Activated T-cell treated with anti-CD3 and anti-CD28 coated beads, Interleukin-2, amount 50 U/mL, for 72 hours (primary cell): ENCODE measurements around the gene SNX19. TPM values are rescaled to one million over a fixed set of nuclear protein-coding genes. Genes with fewer than 3 reads are reported as not detected.

Experiments
- ATAC-seq, 2 donors: fragments of 150-1000 bp; cut with Tn5 transposase; replicated peaks in 1 of 2; 2 replicates each; pipeline ENCODE4 v1.10.0; 2021; ENCODE audit warnings: moderate library complexity in 2 of 2, mild to moderate bottlenecking in 1 of 2
- DNase-seq, 2 donors: peaks; one replicate each; pipeline ENCODE4 v3.0.0; 2021 to 2022; ENCODE audit warnings: mixed read lengths in 1 of 2
- H3K27ac Mint-ChIP-seq: one replicate; pipeline ENCODE4 v1.8.0; 2022; ENCODE audit warnings: mild to moderate bottlenecking, moderate library complexity, mixed read lengths
- H3K27me3 Mint-ChIP-seq: one replicate; pipeline ENCODE4 v1.8.0; 2022; ENCODE audit warnings: low read depth, mixed read lengths
- H3K36me3 Mint-ChIP-seq, 2 donors: one replicate each; pipeline ENCODE4 v1.8.0; 2022; ENCODE audit warnings: mixed read lengths in 2 of 2, mild to moderate bottlenecking in 1 of 2; ENCODE audit not compliant: insufficient read depth in 2 of 2
- H3K4me1 Mint-ChIP-seq: one replicate; pipeline ENCODE4 v1.8.0; 2022; ENCODE audit warnings: low read depth, mixed read lengths
- H3K4me3 Mint-ChIP-seq, 2 donors: one replicate each; pipeline ENCODE4 v1.8.0; 2022; ENCODE audit warnings: mild to moderate bottlenecking in 2 of 2, mixed read lengths in 2 of 2, moderate library complexity in 2 of 2
- H3K9me3 Mint-ChIP-seq, 2 donors: one replicate each; pipeline ENCODE4 v1.8.0; 2022; ENCODE audit warnings: mixed read lengths in 2 of 2
- total RNA-seq, 2 donors: library from RNA; stranded (reverse); gene quantifications; one replicate each; pipeline ENCODE4 v1.2.3, GENCODE V29; 2022

SNX19 gene
- total RNA-seq, 2 donors from 2014 or later = 29.5 to 37.1 TPM

DNA sequence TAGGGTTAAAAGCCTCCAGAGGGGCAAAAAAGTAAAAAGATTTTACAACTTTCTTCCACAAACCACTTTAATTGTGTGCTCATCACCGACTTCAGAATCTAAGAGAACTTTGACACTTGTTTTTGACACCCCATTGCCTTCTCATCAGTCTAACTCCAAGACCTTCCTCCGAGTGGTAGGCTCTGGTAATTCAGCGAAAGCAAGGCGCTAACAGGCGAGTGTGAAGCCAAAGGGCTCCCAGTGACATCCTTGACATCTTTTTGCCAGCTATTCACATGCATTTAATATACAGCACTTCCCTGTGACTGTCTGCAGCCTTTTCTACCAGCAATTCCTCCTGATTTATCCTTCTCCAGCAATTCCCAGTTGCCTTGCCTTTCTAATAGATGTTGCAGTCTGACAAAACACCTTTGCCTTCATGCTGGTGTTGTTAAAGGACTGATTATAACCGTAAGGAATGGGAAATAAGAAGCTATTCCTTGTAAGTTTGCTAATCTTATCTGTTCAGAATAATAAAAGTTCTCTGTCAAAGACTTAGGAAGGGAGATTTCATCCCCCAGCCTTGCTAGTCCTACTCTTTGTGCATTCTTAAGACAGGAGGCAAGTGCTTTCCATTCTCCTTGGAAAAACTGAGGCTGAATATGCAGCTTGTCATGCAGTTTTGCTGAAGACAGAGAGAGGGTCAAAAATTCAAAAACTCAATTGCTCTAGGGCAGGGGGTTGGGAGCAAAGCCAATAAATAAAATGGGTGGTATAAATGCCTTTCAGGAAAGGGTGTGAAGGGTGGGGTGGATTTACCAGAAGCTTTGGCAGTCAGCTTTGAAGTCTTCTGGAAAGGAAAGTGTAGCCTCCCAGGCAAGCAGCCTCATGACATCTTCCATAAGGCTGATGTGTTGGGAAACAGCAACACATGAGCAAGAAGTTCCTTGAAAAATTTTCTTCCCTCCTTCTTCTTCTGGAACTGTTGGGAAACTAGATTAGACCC lies 39.1 kb downstream of the SNX19 start:
- Mint-ChIP-seq H3K4me1 (peaks cover 10% of the 10 kb centered on the region), H3K27me3 (no peaks in the 10 kb centered on the region), H3K36me3 (peaks cover 0 to 8% of the 10 kb centered on the region in 2 donors), H3K9me3 (no peaks in the 10 kb centered on the region), H3K4me3 (no peak overlapping the region), H3K27ac (no peak overlapping the region)
- DNase-seq (no peak), ATAC-seq (no peak)

DNA sequence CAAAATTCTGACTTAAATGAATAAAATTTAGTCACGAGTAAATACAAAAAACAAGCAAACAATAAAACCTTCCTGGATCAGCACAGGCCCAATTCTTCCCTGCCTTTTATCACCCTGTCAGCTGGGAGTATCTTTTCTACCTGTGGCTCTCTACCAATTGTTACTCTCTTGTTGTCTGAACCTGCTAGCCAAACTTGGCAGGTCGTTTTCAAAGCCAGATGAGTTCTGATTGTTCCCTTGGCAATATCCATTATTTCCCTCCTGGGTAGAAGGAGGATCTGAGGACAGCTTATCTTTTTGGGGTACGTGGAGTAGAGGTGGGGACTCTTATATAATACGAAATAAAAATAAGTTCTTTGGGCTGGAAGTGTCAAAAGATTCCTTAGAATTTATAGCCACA lies 40.2 kb downstream of the SNX19 start:
- no peaks in the 10 kb centered on the region for H3K4me1 Mint-ChIP-seq
- H3K9me3 Mint-ChIP-seq = no peaks in the 10 kb centered on the region
- H3K27me3 Mint-ChIP-seq = no peaks in the 10 kb centered on the region
- DNase-seq (no peak), ATAC-seq (no peak)
- H3K4me3 Mint-ChIP-seq = no peak overlapping the region
- H3K36me3 Mint-ChIP-seq = peaks cover 0 to 3% of the 10 kb centered on the region in 2 donors
- peak overlapping the region; percentile 22 for H3K27ac Mint-ChIP-seq

DNA sequence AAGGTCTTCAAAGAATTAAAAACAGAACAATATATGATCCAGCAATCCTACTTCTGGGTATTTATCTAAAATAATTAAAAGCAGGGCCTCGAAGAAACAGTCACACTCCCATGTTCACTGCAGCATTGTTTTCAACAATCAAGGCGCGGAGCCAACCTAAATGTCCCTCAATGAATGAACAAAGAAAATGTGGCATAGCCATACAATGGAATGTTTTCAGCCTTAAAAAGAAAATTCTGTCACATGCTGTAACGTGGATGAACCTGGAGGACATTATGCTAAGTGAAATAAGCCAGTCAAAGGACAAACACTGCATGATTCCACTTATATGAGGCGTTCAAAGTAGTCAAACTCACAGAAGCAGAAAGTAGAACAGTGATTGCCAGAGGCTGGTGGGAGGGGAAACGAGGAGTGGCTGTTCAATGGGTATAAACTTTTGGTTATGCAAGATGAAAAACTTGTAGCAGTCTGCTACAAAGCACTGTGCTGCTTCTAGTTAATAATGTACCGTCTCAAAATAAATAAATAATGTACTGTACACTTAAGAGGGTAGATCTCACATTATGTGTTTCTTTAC lies 41.2 kb downstream of the SNX19 start:
- Mint-ChIP-seq H3K9me3 (no peaks in the 10 kb centered on the region), H3K4me3 (no peak overlapping the region), H3K27me3 (no peaks in the 10 kb centered on the region), H3K4me1 (no peaks in the 10 kb centered on the region), H3K36me3 (peaks cover 0 to 2% of the 10 kb centered on the region in 2 donors), H3K27ac (no peak overlapping the region)
- ATAC-seq = no peak
- DNase-seq = no peak

DNA sequence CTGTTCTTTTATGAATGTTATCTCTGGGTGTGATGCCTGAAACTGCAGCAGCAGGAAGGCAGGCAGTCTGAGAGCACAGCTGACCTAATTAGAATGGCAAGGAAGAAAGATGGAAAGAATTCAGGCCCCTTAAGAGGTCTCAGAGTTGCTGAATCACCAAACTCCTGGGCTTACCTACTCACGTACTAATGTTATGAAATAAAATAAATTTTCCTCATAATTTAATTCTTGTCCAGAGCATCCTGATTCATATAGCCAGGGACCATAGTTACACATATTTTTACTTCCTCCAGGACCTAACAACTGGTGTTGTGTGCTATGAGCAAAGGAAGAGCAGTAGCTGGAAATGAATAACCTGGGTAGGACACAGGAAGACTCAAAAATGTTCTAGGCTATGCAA lies 41.9 kb downstream of the SNX19 start:
- Mint-ChIP-seq H3K4me1 (no peaks in the 10 kb centered on the region), H3K27ac (peak overlapping the region; percentile 40), H3K4me3 (no peak overlapping the region), H3K36me3 (peaks cover 0 to 2% of the 10 kb centered on the region in 2 donors), H3K9me3 (no peaks in the 10 kb centered on the region), H3K27me3 (no peaks in the 10 kb centered on the region)
- DNase-seq (no peak), ATAC-seq (no peak)

DNA sequence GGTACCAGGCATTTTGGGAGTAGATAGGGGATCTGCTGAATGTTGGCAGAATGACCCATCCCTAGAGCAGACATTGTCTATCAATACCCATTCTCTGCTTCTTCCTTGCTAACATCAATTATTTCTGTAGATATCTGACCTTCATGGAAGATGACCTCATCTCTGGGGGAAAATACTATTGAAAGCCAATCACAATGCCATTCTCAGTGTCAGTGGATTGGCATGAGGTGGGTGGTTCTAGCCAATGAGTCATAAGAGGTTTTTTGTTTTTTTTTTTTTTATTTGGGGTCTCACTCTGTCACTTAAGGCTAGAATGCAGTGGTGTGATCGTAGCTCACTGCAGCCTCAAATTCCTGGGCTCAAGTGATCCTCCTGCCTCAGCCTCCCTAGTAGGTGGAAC lies 42.5 kb downstream of the SNX19 start:
- Mint-ChIP-seq H3K4me3 (no peak overlapping the region), H3K4me1 (no peaks in the 10 kb centered on the region), H3K27me3 (no peaks in the 10 kb centered on the region), H3K36me3 (peaks cover 0 to 2% of the 10 kb centered on the region in 2 donors), H3K27ac (no peak overlapping the region), H3K9me3 (no peaks in the 10 kb centered on the region)
- ATAC-seq (no peak), DNase-seq (no peak)

DNA sequence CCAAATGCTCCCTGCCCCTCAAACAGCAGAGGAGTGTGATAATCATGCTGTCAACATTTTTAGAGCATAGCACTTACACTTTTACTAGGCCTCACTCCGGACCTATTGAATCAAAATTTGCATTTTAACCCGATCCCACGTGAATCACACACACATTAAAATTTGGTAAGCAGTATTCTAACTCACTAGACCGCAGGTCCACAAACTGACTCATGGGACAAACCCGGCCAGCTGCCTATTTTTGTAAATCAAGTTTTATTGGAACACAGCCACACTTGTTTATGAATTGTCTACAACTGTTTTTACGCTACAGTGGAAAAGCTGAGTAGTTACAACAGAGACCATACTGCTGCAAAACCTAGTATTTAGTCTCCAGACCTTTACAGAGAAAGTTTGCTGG lies 43.3 kb downstream of the SNX19 start:
- H3K36me3 Mint-ChIP-seq = peaks cover 0 to under 1% of the 10 kb centered on the region in 2 donors
- no peak overlapping the region for H3K27ac Mint-ChIP-seq
- no peak for DNase-seq
- peak in 1 of 2 donors; percentile 42 for ATAC-seq
- H3K4me3 Mint-ChIP-seq = no peak overlapping the region
- H3K27me3 Mint-ChIP-seq = no peaks in the 10 kb centered on the region
- H3K4me1 Mint-ChIP-seq = no peaks in the 10 kb centered on the region
- H3K9me3 Mint-ChIP-seq = no peaks in the 10 kb centered on the region

DNA sequence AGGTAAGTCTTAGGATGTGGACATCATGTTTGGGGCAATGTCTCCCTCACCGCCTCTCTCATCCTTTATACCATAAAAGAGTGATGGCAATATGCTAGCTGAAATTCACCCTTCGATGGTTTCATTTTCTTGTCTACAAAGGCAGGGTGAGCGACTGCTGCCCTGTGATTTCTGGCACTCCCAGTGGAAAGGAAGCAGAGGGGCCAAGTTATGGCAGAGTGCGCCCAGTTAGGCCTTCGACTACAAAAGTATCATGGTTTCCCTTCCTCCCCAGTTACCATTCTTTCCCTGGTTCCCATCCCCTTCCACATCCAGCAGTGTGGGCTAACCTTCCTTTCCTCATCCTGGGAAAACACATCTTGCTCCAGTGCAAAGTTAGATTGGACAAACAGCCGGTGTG lies 43.8 kb downstream of the SNX19 start:
- ATAC-seq = no peak
- DNase-seq = no peak
- Mint-ChIP-seq H3K27ac (no peak overlapping the region), H3K4me1 (no peaks in the 10 kb centered on the region), H3K9me3 (no peaks in the 10 kb centered on the region), H3K36me3 (no peaks in the 10 kb centered on the region), H3K4me3 (no peak overlapping the region), H3K27me3 (no peaks in the 10 kb centered on the region)

DNA sequence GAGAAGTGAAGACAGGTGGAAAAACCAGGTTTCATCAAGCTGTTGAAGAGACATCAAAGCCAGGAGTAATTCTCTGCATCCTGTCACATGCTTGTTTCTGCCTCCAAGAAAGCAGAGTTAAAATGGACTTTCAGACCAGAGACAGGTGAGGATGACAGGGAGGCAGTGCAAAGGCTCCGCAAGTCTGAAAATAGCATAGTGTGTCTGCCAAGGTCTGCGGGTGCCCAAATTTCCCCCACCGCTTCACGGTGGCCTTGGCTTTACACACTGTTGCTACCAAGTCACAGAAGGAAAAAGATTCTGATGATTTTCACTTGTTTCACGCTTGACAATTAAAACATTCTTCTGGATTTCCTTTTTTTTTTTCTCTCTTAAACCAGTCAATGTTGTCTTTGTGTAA lies 44.2 kb downstream of the SNX19 start:
- Mint-ChIP-seq H3K36me3 (no peaks in the 10 kb centered on the region), H3K27ac (no peak overlapping the region), H3K27me3 (no peaks in the 10 kb centered on the region), H3K9me3 (no peaks in the 10 kb centered on the region), H3K4me1 (no peaks in the 10 kb centered on the region), H3K4me3 (no peak overlapping the region)
- DNase-seq = no peak
- no peak for ATAC-seq

DNA sequence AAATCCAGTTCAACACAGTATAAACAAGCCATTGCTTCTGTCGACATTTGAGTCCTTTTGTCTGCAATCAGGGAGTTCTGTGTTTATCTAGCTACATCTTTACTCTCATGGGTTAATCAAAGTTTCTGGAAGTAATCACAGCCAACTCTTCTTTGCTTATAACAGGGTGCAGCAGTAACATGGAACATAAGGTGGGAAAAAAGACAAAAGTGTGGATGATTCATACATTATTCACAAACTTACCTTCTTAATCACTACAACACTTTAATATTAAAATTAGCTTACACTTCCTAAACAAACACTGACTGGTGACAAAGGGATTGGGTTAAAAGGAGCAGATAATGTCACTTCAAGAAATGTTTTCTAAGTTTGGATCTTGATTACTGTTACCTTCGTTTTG lies 44.7 kb downstream of the SNX19 start:
- no peaks in the 10 kb centered on the region for H3K9me3 Mint-ChIP-seq
- H3K4me3 Mint-ChIP-seq = no peak overlapping the region
- H3K27me3 Mint-ChIP-seq = no peaks in the 10 kb centered on the region
- H3K36me3 Mint-ChIP-seq = no peaks in the 10 kb centered on the region
- H3K4me1 Mint-ChIP-seq = no peaks in the 10 kb centered on the region
- no peak for DNase-seq
- ATAC-seq = no peak
- H3K27ac Mint-ChIP-seq = no peak overlapping the region

DNA sequence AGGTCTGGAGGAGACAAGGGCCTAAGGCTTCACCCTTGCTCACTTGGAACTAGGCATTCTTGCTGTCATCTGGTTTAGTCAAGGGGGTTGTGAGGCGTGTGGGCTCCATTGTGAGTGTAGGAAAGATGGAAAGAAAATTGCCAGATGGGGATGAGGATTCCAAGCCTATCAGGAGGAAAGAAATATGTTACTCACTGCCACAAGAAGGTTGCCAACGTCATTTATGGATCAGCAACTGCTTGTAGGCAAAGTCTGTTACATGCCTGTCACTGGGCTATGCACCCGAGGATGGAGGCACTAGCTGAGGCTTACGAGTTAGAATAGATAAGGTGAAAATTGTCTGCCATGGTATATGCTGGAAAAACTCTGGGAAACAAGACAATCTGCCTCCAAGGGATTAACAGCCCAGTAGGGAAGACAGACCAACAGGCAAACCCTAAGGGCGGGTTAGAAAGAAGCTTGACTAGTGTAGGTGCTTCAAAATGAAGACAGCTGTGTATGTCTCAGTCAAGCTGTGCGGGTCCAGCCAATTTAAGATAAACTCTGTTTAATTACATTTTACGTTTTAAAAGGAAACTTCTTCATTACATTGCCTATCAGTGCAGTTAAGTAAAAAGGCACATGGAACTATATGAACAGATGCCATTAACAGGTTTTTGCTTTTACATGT lies 47.4 kb downstream of the SNX19 start:
- DNase-seq = no peak
- H3K4me1 Mint-ChIP-seq = no peaks in the 10 kb centered on the region
- no peaks in the 10 kb centered on the region for H3K9me3 Mint-ChIP-seq
- H3K4me3 Mint-ChIP-seq = no peak overlapping the region
- H3K36me3 Mint-ChIP-seq = no peaks in the 10 kb centered on the region
- no peak for ATAC-seq
- H3K27ac Mint-ChIP-seq = no peak overlapping the region
- no peaks in the 10 kb centered on the region for H3K27me3 Mint-ChIP-seq

DNA sequence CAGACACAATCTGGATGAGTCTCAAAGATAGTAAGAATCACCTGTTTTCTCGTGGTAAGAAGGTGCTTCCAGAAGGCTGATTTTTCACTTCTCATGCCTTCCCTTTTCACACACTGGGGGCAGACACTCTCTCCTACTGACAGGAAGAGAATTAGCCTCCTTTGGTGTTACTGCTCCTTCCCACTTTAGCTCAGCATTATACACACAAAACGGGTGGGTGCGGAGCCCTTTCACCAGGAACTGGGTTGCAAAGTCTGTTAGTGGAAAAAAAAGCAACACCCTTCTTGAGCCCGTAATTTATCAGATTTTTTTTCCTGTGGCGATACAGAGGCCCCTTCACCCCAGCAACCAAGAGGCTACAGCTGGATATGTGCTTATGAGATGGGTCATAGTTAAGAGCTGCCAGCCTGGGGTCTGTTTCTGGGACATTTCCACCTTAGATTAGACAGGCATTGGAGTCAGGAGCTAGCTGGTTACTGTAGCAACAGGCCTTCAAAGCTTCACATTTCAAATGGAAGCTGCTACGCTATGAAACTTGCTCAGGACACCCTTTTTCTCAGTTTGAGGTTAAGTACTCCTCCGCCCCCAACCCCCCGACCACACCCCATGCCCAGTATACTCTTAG lies 48.1 kb downstream of the SNX19 start:
- no peaks in the 10 kb centered on the region for H3K27me3 Mint-ChIP-seq
- DNase-seq = no peak
- H3K9me3 Mint-ChIP-seq = no peaks in the 10 kb centered on the region
- no peak overlapping the region for H3K4me3 Mint-ChIP-seq
- ATAC-seq = no peak
- H3K4me1 Mint-ChIP-seq = no peaks in the 10 kb centered on the region
- H3K36me3 Mint-ChIP-seq = no peaks in the 10 kb centered on the region
- no peak overlapping the region for H3K27ac Mint-ChIP-seq

DNA sequence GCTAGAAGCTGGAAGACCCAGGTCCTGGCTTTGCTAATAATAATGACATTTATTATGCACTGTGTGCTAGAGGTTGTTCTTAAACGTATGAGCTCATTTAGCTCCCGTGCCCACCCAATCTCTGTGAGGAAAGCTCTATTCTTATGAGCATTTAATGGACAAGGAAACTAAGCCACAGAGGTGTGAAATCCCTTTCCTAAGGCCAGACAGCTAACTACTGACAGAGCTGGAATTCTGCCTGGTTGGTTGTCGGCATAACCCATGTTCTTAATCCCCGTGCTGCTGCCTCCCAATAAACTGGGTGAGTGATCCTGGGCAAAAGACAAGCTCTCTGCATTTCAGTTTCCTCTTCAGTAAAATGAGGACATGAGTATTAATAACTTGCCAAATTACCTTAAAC lies 49.4 kb downstream of the SNX19 start:
- no peaks in the 10 kb centered on the region for H3K27me3 Mint-ChIP-seq
- ATAC-seq = no peak
- no peak for DNase-seq
- H3K9me3 Mint-ChIP-seq = no peaks in the 10 kb centered on the region
- no peak overlapping the region for H3K27ac Mint-ChIP-seq
- H3K4me1 Mint-ChIP-seq = no peaks in the 10 kb centered on the region
- no peak overlapping the region for H3K4me3 Mint-ChIP-seq
- no peaks in the 10 kb centered on the region for H3K36me3 Mint-ChIP-seq

DNA sequence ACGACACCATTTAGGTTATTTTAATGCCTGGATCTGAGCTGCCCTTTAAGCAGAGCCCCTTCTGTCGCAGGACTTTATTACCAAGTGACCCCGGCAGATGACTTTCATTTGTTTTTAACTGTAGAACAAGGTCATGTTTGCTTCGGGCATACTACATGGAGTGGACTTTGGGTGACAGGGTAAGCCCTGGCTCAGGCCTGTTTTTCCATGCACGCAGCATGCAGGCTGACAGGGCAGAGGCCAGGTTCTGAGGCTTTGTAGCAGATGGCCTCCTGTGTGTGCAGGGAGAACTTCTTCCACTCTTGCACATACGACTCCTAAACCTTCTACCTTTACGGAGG lies 50.5 kb downstream of the SNX19 start:
- Mint-ChIP-seq H3K9me3 (no peaks in the 10 kb centered on the region), H3K4me3 (no peak overlapping the region), H3K36me3 (no peaks in the 10 kb centered on the region), H3K27ac (no peak overlapping the region), H3K27me3 (no peaks in the 10 kb centered on the region), H3K4me1 (no peaks in the 10 kb centered on the region)
- ATAC-seq (no peak), DNase-seq (no peak)
